Diencephalon (tissue), 1 donor: ENCODE measurements around the gene CD33. TPM values are rescaled to one million over a fixed set of nuclear protein-coding genes. Genes with fewer than 3 reads are reported as not detected.

Experiments used
- small RNA-seq: library from RNA; depleted of rRNA; stranded (forward); fragments of <200 nt; gene quantifications from one replicate; pipeline ENCODE3, GENCODE V24; 2014
- total RNA-seq: library from RNA; depleted of rRNA; stranded (reverse); fragments of >200 nt; gene quantifications from one replicate; pipeline ENCODE4 v1.2.3, GENCODE V29; 2014

Gene CD33
- total RNA-seq, result 0.23 TPM

GRCh38 chr19:51224898-51225393 is at the start of gene CD33:
Gene CD33, plus strand, starts transcription at chr19:51225080. Its CDS starts 39 bp downstream, at chr19:51225119.

GRCh38 chr19:51250786-51251467 is 26.0 kb downstream of the CD33 start, which contains the start of gene SIGLECL1:
Gene SIGLECL1, plus strand, starts transcription at chr19:51251080. Its CDS starts 12,993 bp downstream, at chr19:51264073.

Small RNA genes within 50 kb of the gene (small RNA-seq; reads per million reads assigned to genes)
- gene MIR8074, result not detected

Other genes with a start within 250 kb of the CD33 start
- gene KLK7, start 241.2 kb upstream of the CD33 start, total RNA-seq, result not detected
- not detected for gene KLK8, start 223.5 kb upstream of the CD33 start, total RNA-seq
- 3.2 TPM for gene KLK10, start 205.4 kb upstream of the CD33 start, total RNA-seq
- gene KLK11, start 198.5 kb upstream of the CD33 start, total RNA-seq, result not detected
- not detected for gene KLK12, start 190.1 kb upstream of the CD33 start, total RNA-seq
- gene KLK13, start 160.0 kb upstream of the CD33 start, total RNA-seq, result 0.23 TPM
- not detected for gene KLK14, start 142.2 kb upstream of the CD33 start, total RNA-seq
- 3.9 TPM for gene CTU1, start 116.7 kb upstream of the CD33 start, total RNA-seq
- 0.69 TPM for gene SIGLEC9, start 100.2 kb upstream of the CD33 start, total RNA-seq
- 0.46 TPM for gene SIGLEC7, start 82.8 kb upstream of the CD33 start, total RNA-seq
- not detected for gene SIGLECL1, start 26.0 kb downstream of the CD33 start, total RNA-seq
- 9.5 TPM for gene IGLON5, start 86.6 kb downstream of the CD33 start, total RNA-seq
- gene VSIG10L, start 117.1 kb downstream of the CD33 start, total RNA-seq, result 1.6 TPM
- 54.9 TPM for gene ETFB, start 141.3 kb downstream of the CD33 start, total RNA-seq
- not detected for gene CLDND2, start 143.9 kb downstream of the CD33 start, total RNA-seq
- 0.46 TPM for gene NKG7, start 147.6 kb downstream of the CD33 start, total RNA-seq
- gene LIM2, start 162.9 kb downstream of the CD33 start, total RNA-seq, result not detected
- not detected for gene C19orf84, start 165.5 kb downstream of the CD33 start, total RNA-seq
- gene SIGLEC10, start 192.6 kb downstream of the CD33 start, total RNA-seq, result 3.0 TPM
- gene SIGLEC8, start 233.4 kb downstream of the CD33 start, total RNA-seq, result 2.3 TPM